GM12878 (cell line): ENCODE measurements around the gene SYTL5. TPM values are rescaled to one million over a fixed set of nuclear protein-coding genes. Genes with fewer than 3 reads are reported as not detected.
A peak's percentile ranks its signal among the peaks of the same experiment; 100 is the strongest.

ENCODE experiments used
- ATAC-seq: fragments of 200-7000 bp; cut with Tn5 transposase; 3 replicates; pipeline ENCODE4 v1.9.1; 2020; ENCODE audit warnings: mild to moderate bottlenecking, moderate library complexity
- BruUV-seq: library from RNA; stranded (reverse); fragments of 400-500 nt; replicated peaks from 2 replicates; lab custom pipeline; 2021; lab: Mats Ljungman, UMichigan
- CTCF ChIA-PET: fragments of 300-600 bp; sonication (Branson Sonifier 250); formaldehyde crosslinking; extraction: SDS; loops from one replicate; lab custom pipeline; 2021; ENCODE audit warnings: inconsistent platforms; lab: Yijun Ruan, JAX
- POLR2A ChIA-PET: fragments of 350-600 bp; formaldehyde crosslinking; extraction: SDS; loops from one replicate; lab custom pipeline; 2021; ENCODE audit warnings: inconsistent platforms; lab: Charles Lee
- RAD21 ChIA-PET: fragments of 300-600 bp; sonication (Branson Sonifier 250); formaldehyde crosslinking; loops from one replicate; lab custom pipeline; 2023; ENCODE audit warnings: antibody characterized with exemption; ENCODE audit not compliant: unreplicated experiment; lab: Charles Lee
- SMC1A ChIA-PET: fragments of 300-600 bp; sonication (Branson Sonifier 250); formaldehyde crosslinking; loops from one replicate; lab custom pipeline; 2023; ENCODE audit not compliant: unreplicated experiment, uncharacterized antibody; lab: Charles Lee
- DNase-seq: peaks from one replicate; pipeline ENCODE4 v3.0.0-alpha.2; 2011; ENCODE audit warnings: low read depth, low spot score
- FAIRE-seq: peaks from 3 replicates; lab custom pipeline; 2011; peaks lifted over from hg19 to GRCh38; lab: Jason Lieb, UNC
- H2AFZ ChIP-seq: 2 replicates; pipeline ENCODE4 v1.6.0; 2011; ENCODE audit warnings: low read depth, low read length, control low read depth; ENCODE audit not compliant: control insufficient read depth
- H3K27ac ChIP-seq: 2 replicates; pipeline ENCODE4 v1.5.1; 2011; ENCODE audit warnings: control low read depth; ENCODE audit not compliant: control insufficient read depth, insufficient read depth
- H3K27me3 ChIP-seq, 2 experiments: replicated peaks in 1 of 2; 2 replicates each; pipeline versions ENCODE4 v1.6.0 to v1.6.1; 2011; ENCODE audit warnings: low read length in 1 of 2; ENCODE audit not compliant: control insufficient read depth in 2 of 2, insufficient read depth in 2 of 2
- H3K36me3 ChIP-seq, 2 experiments: 2 replicates each; pipeline ENCODE4 v1.5.1; 2011; ENCODE audit warnings: low read length in 1 of 2; ENCODE audit not compliant: control insufficient read depth in 2 of 2, insufficient read depth in 2 of 2
- H3K4me1 ChIP-seq: 2 replicates; pipeline ENCODE4 v1.6.1; 2011; ENCODE audit warnings: mild to moderate bottlenecking, low read length, moderate library complexity, mixed read lengths; ENCODE audit not compliant: control insufficient read depth, insufficient read depth
- H3K4me2 ChIP-seq: 2 replicates; pipeline ENCODE4 v1.6.0; 2011; ENCODE audit warnings: control low read depth; ENCODE audit not compliant: control insufficient read depth, insufficient read depth
- H3K4me3 ChIP-seq: fragments of 200-600 bp; sonication (generic); 2 replicates; pipeline ENCODE4 v1.5.1; 2016
- H3K79me2 ChIP-seq: 2 replicates; pipeline ENCODE4 v1.6.0; 2011; ENCODE audit warnings: low read length; ENCODE audit not compliant: control insufficient read depth, insufficient read depth
- H3K9ac ChIP-seq: 2 replicates; pipeline ENCODE4 v1.8.0; 2011; ENCODE audit warnings: low read length, control low read depth, mixed read lengths; ENCODE audit not compliant: control insufficient read depth, insufficient read depth
- H3K9me3 ChIP-seq: replicated peaks from 3 replicates; pipeline ENCODE4 v1.5.1; 2011; ENCODE audit warnings: mild to moderate bottlenecking, low read length; ENCODE audit not compliant: control insufficient read depth, insufficient read depth
- H4K20me1 ChIP-seq: 2 replicates; pipeline ENCODE4 v1.6.0; 2011; ENCODE audit not compliant: control insufficient read depth, insufficient read depth
- WGBS: methylation state at CpG from one replicate; pipeline ENCODE4 v1.1.6; 2016; ENCODE audit warnings: low lambda C conversion rate; ENCODE audit not compliant: insufficient replicate concordance, insufficient coverage; ENCODE audit errors: missing lambda C conversion rate; 5-methylcytosine and 5-hydroxymethylcytosine counted together
- in situ Hi-C: fragments of 300-500 bp; cut with MboI; formaldehyde crosslinking; loops from 9 replicates; pipeline ENCODE4 v1.14.3; 2018; ENCODE audit warnings: mixed read lengths
- intact Hi-C: fragments of 100-400 bp; cut with micrococcal nuclease; formaldehyde crosslinking; loops from one replicate; pipeline ENCODE4 v1.14.2; 2022; ENCODE audit not compliant: unreplicated experiment
- polyA plus RNA-seq, 11 experiments: library from polyadenylated mRNA; depleted of rRNA in 4 of 11; unstranded in 6 of 11; stranded (reverse) in 5 of 11; fragments of >200 nt; fragmentation: Nextera tagmentation in 4 of 11; fragmentation: Illumina TruSeq in 1 of 11; extraction: Ambion mirVana in 4 of 11; extraction: Trizol in 1 of 11; gene quantifications; 1 replicate in 1 of 11; 2 replicates in 10 of 11; pipeline versions ENCODE4 v1.2.1 to v1.2.3, GENCODE V29; 2011 to 2016; ENCODE audit warnings: inconsistent platforms in 2 of 11, missing spikeins in 2 of 11, low read depth in 1 of 11
- total RNA-seq, 4 experiments: library from RNA; depleted of rRNA in 3 of 4; stranded (reverse); fragments of >200 nt in 3 of 4; fragmentation: Illumina TruSeq in 1 of 4; extraction: Trizol in 1 of 4; gene quantifications; 2 replicates each; pipeline versions ENCODE4 v1.2.1 to v1.2.3, GENCODE V29; 2013 to 2021
- TF ChIP-seq, protein P1 (sequence below): IDR thresholded peaks from 2 replicates; pipeline ENCODE4 v1.6.1; 2011; ENCODE audit warnings: low read depth, mild to moderate bottlenecking, low read length, moderate library complexity, borderline replicate concordance; ENCODE audit errors: extremely low read depth
- TF ChIP-seq, protein P2 (sequence below): fragments of 450-650 bp; IDR thresholded peaks from 2 replicates; pipeline ENCODE4 v1.6.1; 2017; ENCODE audit warnings: mild to moderate bottlenecking

Gene SYTL5
- total and polyA plus RNA-seq, 10 of the 15 experiments (the other 5 are each of a cell fraction or from before 2014, with no cell fraction given): 0.01 to 0.20 (median 0.04) TPM; not detected in 3

- 21% methylated on average over 8 of the region's 8 CpGs for WGBS
- RAD21 ChIA-PET: no interaction called here
- SMC1A ChIA-PET: interaction anchor here (1.0 kb wide), 1 partner anchor 15 kb away, joined by 4 read pairs; no protein-coding TSS in a partner anchor
- FAIRE-seq: peak; percentile 64
- intact Hi-C loops (no loop called here), in situ Hi-C loops (no loop called here)
- Histone ChIP-seq H3K4me2 (no peak overlapping the region), H3K9ac (no peak overlapping the region), H4K20me1 (no peaks in the 10 kb centered on the region), H3K27me3 (no peaks in the 10 kb centered on the region), H3K79me2 (no peaks in the 10 kb centered on the region), H3K36me3 (no peaks in the 10 kb centered on the region), H3K4me1 (no peaks in the 10 kb centered on the region), H3K4me3 (no peak overlapping the region), H3K27ac (no peak overlapping the region), H2AFZ (no peak overlapping the region), H3K9me3 (no peaks in the 10 kb centered on the region; the same call in 2 of the 3 replicates)
- BruUV-seq: no TSS peak
- POLR2A ChIA-PET: no interaction called here
- ATAC-seq: no peak
- CTCF ChIA-PET: no interaction called here
- TF ChIP-seq, protein P1, sequence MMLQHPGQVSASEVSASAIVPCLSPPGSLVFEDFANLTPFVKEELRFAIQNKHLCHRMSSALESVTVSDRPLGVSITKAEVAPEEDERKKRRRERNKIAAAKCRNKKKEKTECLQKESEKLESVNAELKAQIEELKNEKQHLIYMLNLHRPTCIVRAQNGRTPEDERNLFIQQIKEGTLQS: no peak
- TF ChIP-seq, protein P2, sequence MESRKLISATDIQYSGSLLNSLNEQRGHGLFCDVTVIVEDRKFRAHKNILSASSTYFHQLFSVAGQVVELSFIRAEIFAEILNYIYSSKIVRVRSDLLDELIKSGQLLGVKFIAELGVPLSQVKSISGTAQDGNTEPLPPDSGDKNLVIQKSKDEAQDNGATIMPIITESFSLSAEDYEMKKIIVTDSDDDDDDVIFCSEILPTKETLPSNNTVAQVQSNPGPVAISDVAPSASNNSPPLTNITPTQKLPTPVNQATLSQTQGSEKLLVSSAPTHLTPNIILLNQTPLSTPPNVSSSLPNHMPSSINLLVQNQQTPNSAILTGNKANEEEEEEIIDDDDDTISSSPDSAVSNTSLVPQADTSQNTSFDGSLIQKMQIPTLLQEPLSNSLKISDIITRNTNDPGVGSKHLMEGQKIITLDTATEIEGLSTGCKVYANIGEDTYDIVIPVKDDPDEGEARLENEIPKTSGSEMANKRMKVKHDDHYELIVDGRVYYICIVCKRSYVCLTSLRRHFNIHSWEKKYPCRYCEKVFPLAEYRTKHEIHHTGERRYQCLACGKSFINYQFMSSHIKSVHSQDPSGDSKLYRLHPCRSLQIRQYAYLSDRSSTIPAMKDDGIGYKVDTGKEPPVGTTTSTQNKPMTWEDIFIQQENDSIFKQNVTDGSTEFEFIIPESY: 0 out of 2 replicates have a peak, but pooled peaks have one; percentile 25
- DNase-seq: no peak
Observed at GRCh38 chrX:38089173-38089982, 83.0 kb downstream of the SYTL5 start.
